GM19193 (cell line): ENCODE data around the gene SAG.

ENCODE experiments used
- POLR2A ChIP-seq: IDR thresholded peaks from 4 replicates; pipeline ENCODE4 v1.6.1; 2011; ENCODE audit not compliant: insufficient read depth, insufficient read length; ENCODE audit errors: extremely low read depth

The SAG gene

GRCh38 chr2:233371641-233372040 is 64.0 kb downstream of the SAG start:
- no peak for TF ChIP-seq POLR2A

GRCh38 chr2:233372855-233373254 is 65.2 kb downstream of the SAG start:
- no peak for TF ChIP-seq POLR2A

DNA sequence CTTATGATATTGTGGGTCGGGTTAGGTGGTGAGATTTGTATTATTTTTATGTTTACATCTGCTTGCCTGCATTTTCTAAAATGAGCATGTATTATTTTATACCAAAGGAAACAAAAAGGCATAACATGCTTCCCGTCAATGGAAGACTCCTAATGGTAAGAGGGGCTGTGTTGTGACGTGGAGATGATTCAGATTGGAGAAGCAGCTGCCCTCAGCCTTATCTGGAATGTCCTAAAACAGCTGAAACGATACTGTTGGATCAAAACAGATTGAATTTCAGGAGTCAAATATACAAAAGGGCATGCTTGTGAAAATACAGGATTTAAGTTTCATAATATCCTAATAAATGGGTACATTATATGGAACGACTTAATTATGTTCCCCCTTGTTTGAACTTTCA is 65.7 kb downstream of the SAG start:
- no peak for TF ChIP-seq POLR2A

GRCh38 chr2:233375490-233376314 is 68.1 kb downstream of the SAG start:
- no peak for TF ChIP-seq POLR2A

GRCh38 chr2:233379034-233379433 is 71.4 kb downstream of the SAG start:
- no peak for TF ChIP-seq POLR2A

GRCh38 chr2:233379441-233379840 is 71.8 kb downstream of the SAG start:
- no peak for TF ChIP-seq POLR2A

GRCh38 chr2:233380132-233380895 is 72.7 kb downstream of the SAG start:
- no peak for TF ChIP-seq POLR2A

DNA sequence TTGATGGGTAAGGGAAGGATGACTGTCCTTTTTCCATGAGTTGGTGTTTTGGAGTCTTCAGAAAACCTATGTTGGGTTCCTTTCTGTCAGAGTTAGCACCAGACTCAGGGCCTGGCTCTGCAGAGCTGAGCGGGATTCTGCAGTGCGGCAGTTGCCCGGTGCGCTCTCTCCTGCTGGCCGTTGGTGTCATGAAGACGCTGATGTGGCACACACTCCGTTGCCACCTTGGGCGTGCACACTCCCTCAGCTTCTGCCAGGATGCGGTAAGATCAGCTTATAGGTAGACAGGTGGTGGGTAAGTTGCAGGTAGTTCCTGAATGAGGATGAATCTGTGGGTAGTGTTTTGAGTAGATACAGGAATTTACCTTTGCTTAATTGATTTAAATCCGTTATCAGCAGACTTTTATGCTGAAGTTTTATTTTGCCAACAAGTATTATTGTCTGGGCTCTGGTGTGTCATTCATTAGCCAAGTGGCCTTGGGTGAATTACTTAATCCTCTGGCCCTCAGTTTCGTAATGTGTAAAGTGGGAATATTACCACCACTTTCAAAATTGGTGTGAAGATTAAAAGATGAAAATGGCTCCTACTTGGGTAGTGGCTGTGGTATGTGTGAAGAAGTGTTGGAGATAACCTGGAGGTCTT is 73.5 kb downstream of the SAG start:
- no peak for TF ChIP-seq POLR2A

- TF ChIP-seq POLR2A, result no peak
Measured at GRCh38 chr2:233381638-233381995, 74.0 kb downstream of the SAG start.

DNA sequence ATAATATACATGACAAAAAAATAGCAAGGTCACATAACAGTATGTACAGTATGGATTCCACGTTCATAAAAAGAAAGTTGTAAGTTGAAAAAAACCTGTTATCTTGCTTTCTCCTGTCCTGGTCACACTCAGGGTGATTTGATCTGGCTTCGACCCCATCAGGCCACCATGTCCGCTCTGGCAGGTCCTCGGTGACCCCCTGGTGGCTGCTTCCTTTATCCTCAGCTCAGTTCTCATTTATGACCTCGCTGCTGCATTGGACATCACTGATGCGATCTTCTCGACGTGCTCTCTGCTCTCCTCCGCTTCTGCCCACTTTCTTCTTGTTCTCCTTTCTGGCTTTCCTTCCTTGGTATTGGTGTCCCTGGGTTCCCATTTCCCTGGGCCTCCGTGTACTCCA is 76.4 kb downstream of the SAG start:
- TF ChIP-seq POLR2A, result no peak

DNA sequence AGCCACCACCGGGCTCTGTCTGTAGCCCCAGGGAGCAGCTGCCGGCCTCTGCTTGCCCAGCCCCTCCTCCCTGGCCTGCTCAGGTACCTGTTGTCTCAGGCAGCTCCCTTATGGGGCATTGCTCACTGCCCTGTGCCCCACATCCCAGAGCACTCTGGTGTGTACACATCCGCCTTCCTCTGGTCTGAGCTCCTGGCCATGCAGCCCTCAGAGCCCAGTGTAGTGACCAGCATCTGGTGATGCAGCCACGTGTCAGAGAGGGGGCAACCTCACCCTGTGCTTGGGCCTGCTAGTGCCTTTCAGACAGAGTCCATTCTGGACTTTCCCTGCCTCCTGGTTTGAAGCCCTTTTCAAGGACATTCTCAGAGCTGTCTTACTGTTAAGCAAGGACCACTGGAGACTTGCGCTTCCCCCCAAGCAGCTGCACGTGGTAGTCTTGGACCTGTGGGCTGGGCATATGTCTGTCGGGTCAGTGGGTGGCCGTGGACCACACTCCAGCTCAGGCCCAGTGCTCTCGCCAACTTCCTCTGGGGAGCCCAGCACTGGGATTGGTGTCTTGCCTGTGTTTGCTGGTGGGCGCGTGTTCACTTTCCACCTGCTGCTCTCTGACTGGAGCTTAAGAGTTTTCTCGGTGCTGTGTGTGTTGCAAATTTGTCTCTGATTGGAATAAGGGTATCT is 77.3 kb downstream of the SAG start:
- TF ChIP-seq POLR2A, result no peak

- TF ChIP-seq POLR2A, result no peak
Measured at GRCh38 chr2:233385489-233386044, 78.0 kb downstream of the SAG start.

- no peak for TF ChIP-seq POLR2A
Measured at GRCh38 chr2:233386382-233387041, 78.9 kb downstream of the SAG start.

DNA sequence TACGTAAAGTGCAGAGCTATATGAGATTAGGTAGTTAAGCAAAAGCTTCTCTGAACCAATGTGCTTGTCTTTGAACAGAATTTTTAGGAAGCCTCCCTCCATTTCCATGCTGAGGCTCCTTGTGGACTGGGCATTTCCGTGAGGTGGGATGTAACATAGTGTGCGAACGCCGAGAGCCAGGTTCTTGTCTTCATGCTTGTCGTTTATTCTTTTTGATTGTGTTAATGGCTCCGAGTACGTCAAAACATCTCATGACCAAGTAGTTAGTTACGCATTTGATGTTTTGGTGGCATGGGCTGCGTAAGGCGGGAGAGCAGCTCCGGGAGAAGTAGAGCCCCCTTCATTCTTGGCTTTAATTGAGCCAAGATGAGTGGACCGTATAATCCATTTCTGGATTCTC is 79.6 kb downstream of the SAG start:
- TF ChIP-seq POLR2A, result no peak

DNA sequence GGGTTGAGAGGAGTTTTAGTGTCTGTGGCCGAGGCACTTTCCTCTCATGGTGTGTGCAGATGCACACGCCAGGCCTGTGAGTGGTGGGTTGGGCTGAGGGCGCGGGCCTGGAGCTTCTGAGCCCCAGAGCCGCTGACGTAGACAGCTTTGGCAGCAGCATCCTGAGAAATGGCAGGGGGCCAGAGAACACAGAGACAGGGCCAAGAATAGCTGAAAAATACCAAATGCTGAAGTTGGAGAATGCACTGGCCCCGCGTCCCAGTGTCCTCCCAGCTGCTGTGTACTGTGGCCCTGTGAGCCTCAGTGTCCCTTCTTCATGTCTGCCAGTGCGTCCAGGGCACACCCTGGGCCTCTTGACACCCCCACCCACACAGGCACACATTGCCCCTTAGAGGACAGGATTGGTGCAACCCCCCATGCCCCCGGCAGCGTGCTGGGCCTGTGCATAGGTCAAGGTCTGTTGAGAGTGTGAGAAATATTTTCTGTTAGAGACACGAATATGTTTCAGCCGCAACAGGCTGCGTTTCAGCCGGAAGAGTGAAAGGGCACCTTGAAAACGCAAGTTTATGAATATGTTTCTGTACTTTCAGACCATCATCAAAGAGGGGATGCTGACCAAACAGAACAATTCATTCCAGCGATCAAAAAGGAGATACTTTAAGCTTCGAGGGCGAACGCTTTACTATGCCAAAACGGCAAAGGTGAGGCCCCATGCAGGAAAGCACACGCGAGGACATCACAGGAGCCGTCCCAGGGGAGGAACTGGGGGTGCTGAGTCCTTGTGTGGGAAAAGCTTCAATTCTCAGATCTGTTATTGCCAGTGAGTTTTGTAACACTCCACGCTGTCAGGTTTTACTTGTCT is 80.3 kb downstream of the SAG start:
- no peak for TF ChIP-seq POLR2A
